ENCODE data around the gene FXYD7.

- TF ChIP-seq POLR2AphosphoS5 (IDR thresholded peaks at IDR 0.05; ENCODE audit: low read depth, low read length) (no peak), REST (IDR thresholded peaks at IDR 0.05; ENCODE audit: insufficient read depth in 1 of 2, low read depth in 2 of 2, low read length in 2 of 2) (no peak)
Measured at GRCh38 chr19:35171730-35172129, 28.7 kb downstream of the FXYD7 start.
